HG03064 (cell line): ENCODE measurements around the gene BRSK2.

Experiments used
- ATAC-seq: cut with Tn5 transposase; IDR thresholded peaks from one replicate; pipeline ENCODE4 v1.9.1; 2021; ENCODE audit warnings: low read depth; ENCODE audit not compliant: unreplicated experiment

BRSK2 gene

DNA sequence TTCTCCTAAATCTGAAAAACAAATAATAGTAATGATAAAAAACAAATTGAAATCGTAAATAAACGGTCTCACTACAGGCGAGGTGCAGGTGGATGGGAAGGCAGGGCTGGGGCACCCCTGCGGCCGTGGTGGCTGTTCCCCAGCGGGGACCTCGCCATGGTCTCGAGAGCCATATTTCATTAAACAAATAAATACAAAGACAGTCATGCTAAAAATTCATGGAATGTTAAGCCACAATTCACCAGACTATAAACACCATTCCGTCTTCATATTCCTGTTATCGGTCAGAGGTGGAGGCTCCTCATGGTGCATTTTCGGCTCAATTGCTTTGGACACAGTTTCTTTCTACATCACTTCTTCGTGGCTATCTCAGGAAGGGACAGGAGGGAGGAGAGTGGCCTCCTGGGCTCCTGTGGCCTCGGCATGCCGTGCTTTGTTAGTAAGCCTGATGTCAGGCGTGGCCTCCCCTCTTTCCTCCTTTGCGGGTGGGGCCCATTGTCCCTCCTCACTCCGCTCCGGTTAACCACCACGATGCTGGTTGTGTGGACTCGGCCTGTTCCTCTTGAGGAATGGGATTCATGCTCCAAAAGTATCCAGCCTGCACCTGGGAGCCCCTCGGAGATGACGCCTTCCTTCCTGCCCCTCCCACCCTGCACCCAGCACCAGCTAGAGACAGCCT, 16.1 kb upstream of the BRSK2 start:
- no peak for ATAC-seq

DNA sequence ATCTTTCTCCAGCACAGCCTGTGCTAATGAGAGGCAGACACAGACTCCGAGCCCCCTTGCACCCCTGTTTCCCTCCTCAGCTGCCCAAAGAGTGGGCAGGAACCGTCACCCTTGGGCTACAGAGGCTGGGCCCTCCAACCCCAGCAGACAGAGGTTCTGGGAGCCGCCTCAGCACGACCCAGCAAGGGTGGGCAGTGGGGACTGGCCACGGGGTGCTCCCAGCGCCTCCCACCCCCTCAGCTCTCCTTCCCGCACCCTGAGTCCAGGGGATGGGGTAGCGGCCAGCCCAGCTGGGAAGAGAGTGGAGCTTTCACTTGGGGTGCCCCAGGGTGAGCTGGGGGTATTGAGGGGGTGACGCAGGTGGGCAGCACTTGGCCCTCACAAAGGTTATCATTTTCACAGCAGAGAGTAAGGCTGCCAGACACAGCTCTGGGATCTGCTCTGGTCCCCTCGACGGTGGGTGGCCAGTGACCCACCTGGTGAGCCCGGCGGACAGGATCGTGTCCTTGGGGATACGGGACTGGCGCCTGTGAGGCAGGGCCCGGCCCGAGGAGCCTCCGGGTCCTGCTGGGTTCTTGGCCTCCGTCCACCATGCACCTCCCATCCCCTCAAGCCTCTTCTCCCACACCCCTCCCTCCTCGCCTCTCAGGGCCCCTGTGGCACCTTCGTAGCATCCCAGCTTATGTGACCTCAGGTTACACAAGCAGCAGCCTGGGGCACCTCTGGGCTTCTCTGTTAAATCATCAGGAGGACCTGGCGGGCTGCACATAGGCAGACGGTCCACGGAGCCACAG, 14.4 kb upstream of the BRSK2 start:
- no peak for ATAC-seq

DNA sequence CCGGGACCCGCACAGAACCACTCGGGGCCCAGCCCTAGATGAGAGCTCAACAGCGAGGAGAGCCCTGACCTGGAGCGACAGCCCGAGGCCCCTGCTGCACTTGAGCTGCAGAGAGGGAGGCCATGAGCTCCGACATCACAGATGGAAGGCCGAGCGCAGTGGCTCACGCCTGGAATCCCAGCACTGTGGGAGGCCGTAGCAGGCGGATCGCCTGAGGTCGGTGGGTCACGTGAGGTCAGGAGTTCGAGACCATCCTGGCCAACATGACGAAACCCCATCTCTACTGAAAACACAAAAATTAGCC, 13.8 kb upstream of the BRSK2 start:
- no peak for ATAC-seq

DNA sequence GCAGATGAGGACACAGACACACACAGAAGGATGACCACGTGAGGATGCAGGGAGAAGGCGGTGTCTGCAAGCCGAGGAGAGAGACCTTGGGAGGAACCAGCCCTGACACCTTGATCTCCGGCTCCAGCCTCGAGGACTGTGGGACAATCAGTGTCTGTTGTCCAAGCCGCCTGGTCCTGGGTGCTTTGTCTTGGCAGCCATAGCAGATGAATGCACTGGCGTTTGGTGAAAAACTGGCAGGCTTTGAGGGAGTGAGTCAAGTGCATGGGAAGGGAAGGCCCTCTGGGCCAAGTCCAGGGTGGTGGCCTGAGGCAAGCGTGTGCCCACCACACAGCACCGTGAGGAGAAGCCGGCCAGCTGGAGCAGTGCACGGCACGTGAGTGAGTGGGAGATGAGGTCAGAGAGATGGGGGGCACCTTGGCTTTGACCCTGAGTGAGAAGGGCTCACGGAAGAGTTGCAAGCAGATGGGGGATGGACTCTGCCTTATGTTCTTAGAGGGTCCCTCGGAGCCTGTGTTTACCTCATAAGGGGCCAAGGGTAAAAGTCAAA, 12.4 kb upstream of the BRSK2 start:
- ATAC-seq = no peak

DNA sequence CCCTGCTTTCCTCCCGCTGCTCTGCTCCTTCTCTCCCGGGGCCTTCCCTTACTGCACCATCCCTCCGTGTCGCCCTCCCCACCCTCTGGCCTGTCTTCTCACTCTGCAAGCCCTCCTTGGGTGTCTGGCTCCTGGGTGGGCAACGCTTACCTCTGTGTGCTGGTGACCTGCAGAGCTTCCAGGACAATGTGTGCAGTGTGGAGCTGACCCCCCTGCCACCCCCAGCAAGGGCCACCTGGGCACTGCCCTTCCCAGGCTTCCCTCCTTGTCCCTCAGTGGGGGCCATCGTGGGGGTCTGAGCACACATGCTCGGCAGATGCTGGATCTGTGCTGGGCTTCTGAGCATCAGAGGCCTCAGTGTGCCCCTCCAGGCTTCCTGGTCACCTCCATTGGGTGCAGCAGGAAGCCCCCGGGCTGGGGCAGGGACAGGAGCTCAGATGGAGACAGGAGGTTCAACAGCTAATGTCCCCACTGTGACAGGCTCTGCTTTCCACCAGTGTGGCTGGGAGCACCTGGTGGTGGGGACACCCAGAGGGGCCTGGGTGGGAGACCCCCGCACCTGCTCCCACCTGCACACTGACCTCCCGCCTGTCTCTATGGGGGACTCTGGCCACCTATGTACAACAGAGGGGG, 7.8 kb upstream of the BRSK2 start:
- no peak for ATAC-seq

DNA sequence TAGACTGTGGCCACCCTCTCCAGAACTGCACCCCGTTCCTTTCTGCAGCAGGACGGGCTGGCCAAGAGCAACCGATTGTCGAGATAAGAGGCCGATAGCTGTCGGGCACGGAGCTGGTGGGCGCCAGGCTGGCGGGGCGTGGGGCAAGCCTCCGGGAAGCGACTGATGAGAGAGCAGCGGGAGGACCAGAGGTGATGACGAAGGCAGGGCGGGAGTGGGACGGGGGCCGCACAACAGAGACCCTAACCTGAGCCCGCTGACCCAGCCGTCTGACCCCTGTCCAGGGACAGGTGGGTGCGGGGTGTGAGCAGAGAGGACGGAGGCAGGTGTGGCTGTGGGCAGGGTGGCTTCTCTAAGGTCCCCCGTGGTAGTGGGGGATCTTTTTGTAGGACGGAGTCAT, 7.3 kb upstream of the BRSK2 start:
- ATAC-seq = no peak

DNA sequence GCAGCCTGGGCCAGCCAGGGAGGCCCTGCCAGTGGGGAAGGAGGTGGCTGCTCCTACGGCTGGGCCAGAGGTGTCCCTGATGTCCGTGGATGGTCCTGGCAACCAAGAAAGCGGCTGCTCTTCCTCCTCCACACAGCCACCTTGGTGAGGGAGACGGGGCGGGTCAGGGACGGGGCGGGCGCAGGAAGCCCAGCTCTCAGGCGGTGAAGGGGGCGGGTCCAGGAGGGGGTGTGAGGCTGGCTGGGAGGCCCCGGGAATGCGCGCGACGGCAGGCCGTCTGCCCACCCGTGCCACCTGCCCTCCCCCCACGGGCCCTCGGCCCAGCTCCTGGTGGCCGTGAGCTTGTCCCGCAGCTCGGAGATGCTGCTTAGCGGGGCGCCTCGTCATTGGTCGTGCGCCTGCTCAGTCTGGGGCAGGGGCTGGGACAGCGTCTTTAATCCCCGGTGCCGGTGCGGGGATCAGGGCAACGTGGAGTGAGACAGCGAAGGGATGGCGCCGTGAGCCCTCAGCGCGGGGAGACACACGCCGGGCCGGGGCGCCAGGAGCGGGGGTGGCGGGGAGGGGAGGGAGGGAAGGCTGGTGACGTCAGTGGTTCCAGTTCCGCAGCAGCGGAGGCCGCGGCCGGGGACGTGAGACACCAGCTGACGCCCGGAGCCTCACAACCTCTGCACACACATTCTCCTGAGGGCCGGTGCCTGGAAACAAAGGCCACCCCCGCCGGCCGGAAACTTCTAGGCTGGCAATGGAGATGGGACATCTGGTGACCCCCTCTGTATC, 6.7 kb upstream of the BRSK2 start:
- no peak for ATAC-seq

DNA sequence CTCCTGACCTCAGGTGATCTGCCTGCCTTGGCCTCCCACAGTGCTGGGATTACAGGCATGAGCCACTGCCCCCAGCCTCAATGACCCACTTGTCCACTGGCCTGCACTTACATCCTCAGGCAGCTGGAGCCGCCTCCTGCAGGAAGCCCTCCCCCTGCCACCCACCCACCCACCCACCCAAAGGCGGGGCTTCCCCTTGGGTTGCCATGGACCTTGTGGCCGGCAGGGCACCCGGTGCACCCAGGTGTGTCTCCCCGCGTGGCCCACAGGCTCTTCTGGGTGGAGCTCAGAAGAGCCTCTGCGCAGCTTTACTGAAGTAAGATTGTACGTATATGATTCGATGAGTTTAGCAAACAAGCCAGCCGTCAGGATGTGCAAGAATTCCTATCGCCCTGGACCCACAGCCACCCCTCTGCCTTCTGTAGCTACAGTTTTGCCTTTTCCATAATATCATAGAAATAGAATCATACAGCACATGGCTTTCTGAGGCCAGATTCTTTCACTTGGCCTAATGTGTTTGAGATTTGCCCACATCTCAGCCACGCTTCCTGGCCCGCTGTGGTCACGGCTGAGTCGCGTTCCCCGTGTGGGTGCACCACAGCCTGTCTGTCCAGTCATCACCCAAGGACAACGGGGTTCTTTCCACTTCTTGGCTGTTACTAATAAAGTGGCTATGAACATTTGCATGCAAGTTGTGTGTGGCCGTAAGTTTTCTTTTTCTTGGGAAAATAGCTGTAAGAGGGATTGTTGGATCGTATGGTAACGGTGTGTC, 5.3 kb upstream of the BRSK2 start:
- no peak for ATAC-seq

DNA sequence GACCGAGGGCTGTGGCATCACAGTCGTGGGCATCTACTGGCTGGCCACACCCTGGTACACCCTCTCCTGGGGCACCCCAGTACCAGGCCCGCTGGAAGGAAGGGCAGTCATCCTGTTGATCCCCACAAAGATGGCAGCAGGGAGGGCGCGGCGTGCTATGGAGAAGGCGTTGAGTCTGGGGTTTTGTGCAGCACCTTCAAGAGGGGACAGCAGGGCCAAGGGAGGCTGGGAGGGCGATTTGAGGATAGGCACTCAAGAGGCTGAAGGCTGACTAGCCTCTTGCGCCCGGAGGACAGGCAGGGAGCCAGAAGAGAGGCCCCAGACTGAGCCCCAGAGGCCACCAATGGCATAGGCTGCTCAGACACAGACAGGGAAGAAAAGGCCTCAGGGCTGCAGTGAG, 2.2 kb upstream of the BRSK2 start:
- ATAC-seq = no peak

DNA sequence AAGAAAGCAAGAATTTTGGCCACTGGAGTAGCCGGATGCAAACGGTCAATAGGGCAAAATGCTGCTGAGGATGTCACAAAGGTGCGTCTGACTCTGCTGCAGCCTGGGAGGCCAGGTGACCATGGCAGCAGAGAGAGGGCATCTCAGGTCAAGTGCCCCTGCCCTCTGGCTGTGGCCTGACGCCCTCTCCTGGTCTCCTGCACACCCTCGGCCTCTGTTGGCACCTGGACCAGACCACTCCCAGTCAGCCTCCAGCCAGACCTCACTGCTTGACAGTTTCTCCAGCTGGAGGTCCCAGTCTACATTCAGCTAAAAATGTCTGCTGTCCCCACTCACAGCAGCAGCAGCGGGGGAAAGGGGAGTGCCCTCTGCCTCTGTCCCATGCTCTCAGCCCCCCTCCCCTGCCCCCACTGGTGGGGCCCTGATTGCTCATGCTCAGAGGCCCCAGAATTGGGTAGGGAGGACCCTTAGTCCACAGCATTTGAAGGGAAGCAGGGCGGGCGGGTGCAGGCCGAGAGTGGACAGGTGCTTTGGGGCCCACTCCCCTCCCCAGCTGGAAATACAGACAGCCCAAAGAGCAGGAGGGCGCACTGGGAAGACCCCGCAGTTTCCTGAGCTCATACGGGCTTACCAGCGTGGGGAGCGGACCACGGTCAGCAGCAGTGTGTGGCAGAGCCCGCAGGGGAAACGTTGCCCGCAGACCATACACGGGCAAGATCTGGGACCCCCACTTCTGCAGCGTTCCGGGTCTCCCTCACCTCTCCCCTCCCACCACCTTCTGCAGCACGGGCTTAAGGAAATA, 1.6 kb upstream of the BRSK2 start:
- ATAC-seq = no peak

DNA sequence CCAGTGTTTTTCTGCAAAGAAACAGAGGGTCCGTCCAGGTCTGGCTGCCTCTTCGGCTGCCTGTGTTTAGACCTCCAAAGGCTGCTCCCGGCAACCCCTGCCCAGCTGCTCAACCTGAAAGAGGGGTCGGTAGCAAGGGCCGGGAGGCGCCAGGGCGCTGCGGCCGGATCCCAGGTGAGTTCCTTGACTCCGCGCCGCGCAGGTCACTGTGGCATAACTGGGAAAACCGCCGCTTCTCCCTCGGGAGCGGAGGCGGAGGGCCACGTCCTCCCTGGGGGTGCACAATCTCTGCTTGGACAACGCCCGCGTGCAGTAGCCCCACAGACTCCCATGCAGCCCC, 1.0 kb upstream of the BRSK2 start:
- ATAC-seq = no peak

DNA sequence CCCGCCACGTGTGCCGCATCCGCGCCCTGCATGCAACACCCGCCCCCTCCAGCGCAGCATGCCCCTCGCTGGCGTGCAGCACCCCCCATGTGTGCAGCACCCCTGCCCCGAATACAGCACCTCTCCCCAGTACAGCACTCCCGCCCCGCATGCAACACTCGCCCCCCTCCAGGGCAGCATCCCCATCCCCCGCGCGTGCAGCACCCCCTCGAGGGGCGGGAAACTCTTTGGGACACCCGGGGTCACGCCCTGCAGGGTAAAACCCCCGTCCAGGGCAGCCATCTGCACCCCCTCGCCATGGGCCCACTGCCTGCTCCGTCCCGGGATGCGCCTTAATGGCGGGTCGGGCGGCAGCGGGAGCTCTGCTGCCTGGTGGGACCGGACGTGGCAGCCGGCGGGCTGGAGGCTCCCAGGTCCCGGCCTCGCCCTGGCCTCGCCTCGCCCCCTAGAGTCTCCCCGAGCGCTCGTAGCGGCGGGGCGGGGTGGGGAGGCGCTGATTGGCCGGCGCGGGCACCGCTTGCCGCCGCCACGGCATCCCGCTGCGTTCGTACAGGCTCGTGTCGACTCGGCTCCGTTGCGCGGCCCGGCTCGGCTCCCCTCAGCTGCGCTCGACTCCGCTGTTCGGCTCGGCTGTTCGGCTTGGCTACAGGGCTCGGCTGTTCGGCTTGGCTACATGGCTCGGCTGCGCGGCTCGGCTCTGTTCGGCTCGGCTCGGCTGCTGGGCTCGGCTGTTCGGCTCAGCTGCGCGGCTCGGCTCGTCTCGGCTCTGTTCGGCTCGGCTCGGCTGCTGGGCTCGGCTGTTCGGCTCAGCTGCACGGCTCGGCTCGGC, 417 bp upstream of the BRSK2 start:
- peak; percentile 89 for ATAC-seq

DNA sequence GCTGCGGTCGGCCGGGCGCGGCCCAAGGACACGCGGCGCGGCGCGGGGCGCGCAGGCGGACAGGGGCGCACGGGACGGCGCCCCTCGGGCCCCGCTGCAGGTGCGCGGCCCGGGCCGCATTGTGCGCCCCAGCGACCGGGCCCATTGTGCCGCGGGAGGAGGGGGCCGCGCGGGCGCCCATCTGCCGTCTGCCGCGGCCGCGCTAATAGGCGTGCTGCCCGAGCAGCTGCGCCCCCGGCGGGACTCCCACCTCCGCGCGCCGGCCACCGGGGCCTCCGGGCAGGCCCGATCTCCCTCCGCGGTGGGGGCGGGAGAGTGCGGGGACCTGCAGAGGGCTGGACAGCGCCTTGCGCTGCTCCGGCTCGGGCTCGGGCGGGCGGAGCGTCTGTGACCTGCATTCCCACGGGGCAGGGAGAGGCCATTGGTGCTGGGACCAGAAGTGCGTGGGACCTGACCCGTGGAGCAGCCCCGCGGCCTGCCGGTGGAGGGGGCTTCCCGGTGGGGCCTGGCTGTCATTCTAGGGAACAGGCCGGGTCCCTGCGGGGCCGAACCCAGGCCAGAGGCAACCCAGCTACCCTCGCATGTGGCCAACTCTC, 933 bp downstream of the BRSK2 start:
- no peak for ATAC-seq

DNA sequence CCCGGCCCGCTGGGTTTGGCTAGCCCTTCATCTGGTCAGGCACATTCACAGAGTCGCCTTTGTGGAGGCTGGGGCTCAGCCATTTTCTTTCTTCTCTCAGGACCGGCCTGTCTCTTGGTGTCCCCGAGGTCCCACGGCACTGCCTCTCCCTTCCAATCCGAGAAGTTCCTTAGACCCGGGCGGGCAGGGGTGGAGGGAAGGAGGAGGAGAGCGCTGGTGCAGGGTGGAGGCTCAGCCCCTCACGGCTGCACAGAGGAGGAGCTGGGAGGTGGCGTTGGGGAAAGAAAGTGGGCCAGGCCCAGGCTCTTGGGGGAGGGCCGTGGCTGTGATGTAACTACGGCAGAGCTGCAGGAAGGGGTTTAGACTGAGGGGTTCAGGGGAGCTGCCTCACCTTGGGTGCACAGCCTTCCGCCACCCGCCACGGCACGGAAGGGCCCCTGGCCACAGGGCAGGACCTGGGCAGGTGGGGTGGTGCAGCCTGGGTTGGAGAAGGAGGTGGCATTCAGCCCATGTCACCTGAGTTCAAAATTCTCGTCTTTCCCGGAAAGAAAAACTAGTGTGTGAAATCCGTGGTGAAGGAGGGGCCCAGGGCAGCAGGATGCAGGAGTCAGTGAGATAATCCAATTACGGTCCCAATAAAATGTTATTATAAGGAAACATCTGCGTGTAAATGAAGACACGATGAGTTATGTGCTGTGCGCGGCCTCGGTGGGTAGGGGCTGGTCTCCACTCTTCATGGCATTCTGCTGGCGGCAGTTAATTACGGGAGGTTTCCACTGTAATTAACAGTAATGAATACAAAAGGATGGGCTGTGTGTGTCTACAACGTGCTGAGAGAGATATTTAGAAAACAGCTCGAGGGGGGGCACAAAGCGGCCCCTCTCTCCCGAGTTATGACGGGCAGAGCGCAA, 1.7 kb downstream of the BRSK2 start:
- ATAC-seq = no peak

DNA sequence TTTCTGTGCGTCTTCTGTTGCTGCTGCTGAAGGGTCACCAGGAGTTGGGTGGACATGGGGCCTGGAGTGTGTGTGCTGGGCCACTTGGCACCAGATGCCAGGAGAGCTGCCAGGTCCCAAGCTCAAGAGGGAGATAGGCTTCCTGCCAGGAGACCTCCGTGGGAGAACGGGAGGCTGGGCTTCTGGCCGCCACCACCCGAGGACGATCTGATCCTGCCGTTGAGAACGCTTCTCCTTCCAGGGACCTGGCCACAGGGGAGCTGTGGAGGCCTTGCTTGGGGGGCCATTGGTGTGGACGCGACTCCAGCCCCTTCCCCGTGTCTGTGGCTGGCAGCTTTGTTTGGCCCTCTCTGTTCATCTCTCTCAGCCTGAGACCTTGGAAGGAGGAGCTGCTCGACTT, 2.4 kb downstream of the BRSK2 start:
- ATAC-seq = no peak

DNA sequence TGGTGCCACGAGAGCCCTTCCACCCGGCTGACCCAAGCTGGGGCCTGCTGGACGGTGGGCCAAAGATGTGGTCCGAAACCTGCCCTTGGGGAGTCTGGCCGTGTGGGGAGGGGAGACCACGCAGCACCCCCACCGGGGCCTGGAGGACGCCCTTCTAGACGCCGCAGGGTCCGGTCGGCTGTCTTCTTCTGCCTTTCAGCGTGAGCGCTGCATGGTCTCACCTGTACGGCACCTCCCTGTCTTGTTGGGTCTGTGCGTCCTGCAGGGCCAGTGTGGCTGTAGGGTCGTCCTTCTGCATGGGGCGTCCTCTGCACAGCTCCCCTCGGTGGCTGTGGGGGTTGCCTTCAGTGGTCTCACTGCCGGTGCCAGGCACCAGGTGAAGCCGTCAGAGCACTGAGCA, 2.8 kb downstream of the BRSK2 start:
- no peak for ATAC-seq

DNA sequence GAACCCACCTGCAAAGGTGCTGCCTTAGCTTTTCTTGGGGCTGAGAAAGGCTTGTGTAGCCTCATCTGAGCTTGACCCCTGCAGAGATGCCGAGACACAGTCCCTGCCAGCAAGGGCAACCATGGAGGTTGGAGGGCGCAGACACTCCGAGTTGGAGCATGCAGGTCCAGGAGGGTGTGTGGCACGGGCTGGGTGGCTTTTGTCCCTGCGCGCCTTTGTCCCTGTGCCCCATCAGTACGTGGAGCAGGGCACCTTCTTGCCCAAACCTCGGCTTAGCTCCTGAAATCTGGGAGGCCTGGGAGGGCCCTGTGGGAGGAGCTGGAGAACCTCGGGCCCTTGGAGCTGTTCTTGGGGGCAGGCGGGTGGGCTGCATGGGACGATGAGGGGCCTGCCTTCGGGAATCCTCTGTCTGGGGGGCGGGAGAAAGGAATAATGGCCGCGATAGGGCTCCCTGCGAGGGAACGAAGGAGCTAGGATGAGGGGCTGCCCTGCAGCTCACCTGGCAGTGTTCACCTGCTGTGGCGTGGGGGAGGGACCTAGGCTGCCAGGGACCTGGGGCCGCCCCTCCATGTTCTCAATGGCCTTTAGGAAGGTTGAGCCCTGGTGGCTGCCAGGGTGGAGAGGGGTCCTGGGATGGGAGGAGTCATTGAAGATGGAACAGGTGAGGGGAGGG, 3.4 kb downstream of the BRSK2 start:
- ATAC-seq = no peak
